GM12878 (cell line): Measurements from ENCODE around the gene FOS. TPM values are rescaled to one million over a fixed set of nuclear protein-coding genes. Genes with fewer than 3 reads are reported as not detected.

Source experiments
- ATAC-seq: fragments of 200-7000 bp; cut with Tn5 transposase; 3 replicates; pipeline ENCODE4 v1.9.1; 2020; ENCODE audit warnings: mild to moderate bottlenecking, moderate library complexity
- BruUV-seq: library from RNA; stranded (reverse); fragments of 400-500 nt; replicated peaks from 2 replicates; lab custom pipeline; 2021; lab: Mats Ljungman, UMichigan
- CTCF ChIA-PET: fragments of 300-600 bp; sonication (Branson Sonifier 250); formaldehyde crosslinking; extraction: SDS; loops from one replicate; lab custom pipeline; 2021; ENCODE audit warnings: inconsistent platforms; lab: Yijun Ruan, JAX
- POLR2A ChIA-PET: fragments of 350-600 bp; formaldehyde crosslinking; extraction: SDS; loops from one replicate; lab custom pipeline; 2021; ENCODE audit warnings: inconsistent platforms; lab: Charles Lee
- RAD21 ChIA-PET: fragments of 300-600 bp; sonication (Branson Sonifier 250); formaldehyde crosslinking; loops from one replicate; lab custom pipeline; 2023; ENCODE audit warnings: antibody characterized with exemption; ENCODE audit not compliant: unreplicated experiment; lab: Charles Lee
- SMC1A ChIA-PET: fragments of 300-600 bp; sonication (Branson Sonifier 250); formaldehyde crosslinking; loops from one replicate; lab custom pipeline; 2023; ENCODE audit not compliant: unreplicated experiment, uncharacterized antibody; lab: Charles Lee
- DNase-seq: peaks from one replicate; pipeline ENCODE4 v3.0.0-alpha.2; 2011; ENCODE audit warnings: low read depth, low spot score
- FAIRE-seq: peaks from 3 replicates; lab custom pipeline; 2011; peaks lifted over from hg19 to GRCh38; lab: Jason Lieb, UNC
- H2AFZ ChIP-seq: 2 replicates; pipeline ENCODE4 v1.6.0; 2011; ENCODE audit warnings: low read depth, low read length, control low read depth; ENCODE audit not compliant: control insufficient read depth
- H3K27ac ChIP-seq: 2 replicates; pipeline ENCODE4 v1.5.1; 2011; ENCODE audit warnings: control low read depth; ENCODE audit not compliant: control insufficient read depth, insufficient read depth
- H3K27me3 ChIP-seq, 2 experiments: replicated peaks in 1 of 2; 2 replicates each; pipeline versions ENCODE4 v1.6.0 to v1.6.1; 2011; ENCODE audit warnings: low read length in 1 of 2; ENCODE audit not compliant: control insufficient read depth in 2 of 2, insufficient read depth in 2 of 2
- H3K36me3 ChIP-seq, 2 experiments: 2 replicates each; pipeline ENCODE4 v1.5.1; 2011; ENCODE audit warnings: low read length in 1 of 2; ENCODE audit not compliant: control insufficient read depth in 2 of 2, insufficient read depth in 2 of 2
- H3K4me1 ChIP-seq: 2 replicates; pipeline ENCODE4 v1.6.1; 2011; ENCODE audit warnings: mild to moderate bottlenecking, low read length, moderate library complexity, mixed read lengths; ENCODE audit not compliant: control insufficient read depth, insufficient read depth
- H3K4me2 ChIP-seq: 2 replicates; pipeline ENCODE4 v1.6.0; 2011; ENCODE audit warnings: control low read depth; ENCODE audit not compliant: control insufficient read depth, insufficient read depth
- H3K4me3 ChIP-seq: fragments of 200-600 bp; sonication (generic); 2 replicates; pipeline ENCODE4 v1.5.1; 2016
- H3K79me2 ChIP-seq: 2 replicates; pipeline ENCODE4 v1.6.0; 2011; ENCODE audit warnings: low read length; ENCODE audit not compliant: control insufficient read depth, insufficient read depth
- H3K9ac ChIP-seq: 2 replicates; pipeline ENCODE4 v1.8.0; 2011; ENCODE audit warnings: low read length, control low read depth, mixed read lengths; ENCODE audit not compliant: control insufficient read depth, insufficient read depth
- H3K9me3 ChIP-seq: replicated peaks from 3 replicates; pipeline ENCODE4 v1.5.1; 2011; ENCODE audit warnings: mild to moderate bottlenecking, low read length; ENCODE audit not compliant: control insufficient read depth, insufficient read depth
- H4K20me1 ChIP-seq: 2 replicates; pipeline ENCODE4 v1.6.0; 2011; ENCODE audit not compliant: control insufficient read depth, insufficient read depth
- BCL3 ChIP-seq: IDR thresholded peaks from 2 replicates; pipeline ENCODE4 v1.6.1; 2011; ENCODE audit warnings: borderline replicate concordance, low read depth, mild to moderate bottlenecking, moderate library complexity, low read length; ENCODE audit not compliant: insufficient read depth, poor library complexity, severe bottlenecking
- BRCA1 ChIP-seq: IDR thresholded peaks from 2 replicates; pipeline ENCODE4 v1.6.1; 2011; ENCODE audit warnings: low read depth, low read length, improper control_type of control experiment
- HDGF ChIP-seq: fragments of 450-650 bp; IDR thresholded peaks from 2 replicates; pipeline ENCODE4 v1.6.1; 2016; ENCODE audit warnings: antibody characterized with exemption
- KAT2A ChIP-seq: conservative IDR thresholded peaks from 2 replicates; pipeline ENCODE4 v1.6.1; 2011; ENCODE audit warnings: low read depth, low read length; ENCODE audit not compliant: control insufficient read depth
- MTA3 ChIP-seq: IDR thresholded peaks from 2 replicates; pipeline ENCODE4 v1.6.1; 2012; ENCODE audit warnings: low read length, inconsistent platforms, borderline replicate concordance
- MXI1 ChIP-seq: fragments of 150-350 bp; IDR thresholded peaks from 2 replicates; pipeline ENCODE4 v1.6.1; 2011; ENCODE audit warnings: low read depth, mild to moderate bottlenecking, inconsistent platforms, low read length, improper control_type of control experiment
- MYB ChIP-seq: fragments of 150-350 bp; IDR thresholded peaks from 2 replicates; pipeline ENCODE4 v1.6.1; 2014; ENCODE audit warnings: mild to moderate bottlenecking, low read depth, low read length, borderline replicate concordance
- NFXL1 ChIP-seq: fragments of 450-650 bp; IDR thresholded peaks from 2 replicates; pipeline ENCODE4 v1.6.1; 2017; ENCODE audit warnings: antibody characterized with exemption, mild to moderate bottlenecking, borderline replicate concordance
- SRF ChIP-seq, 2 experiments: IDR thresholded peaks; 2 replicates each; pipeline ENCODE4 v1.6.1; 2011; ENCODE audit warnings: low read depth in 2 of 2, low read length in 2 of 2, mild to moderate bottlenecking in 1 of 2, moderate library complexity in 1 of 2
- WRNIP1 ChIP-seq: IDR thresholded peaks from 2 replicates; pipeline ENCODE4 v1.6.1; 2011; ENCODE audit warnings: low read depth, low read length, improper control_type of control experiment, borderline replicate concordance
- ZBTB40 ChIP-seq: fragments of 450-650 bp; IDR thresholded peaks from 2 replicates; pipeline ENCODE4 v1.6.1; 2016; ENCODE audit warnings: mild to moderate bottlenecking, moderate library complexity, borderline replicate concordance
- WGBS: methylation state at CpG from one replicate; pipeline ENCODE4 v1.1.6; 2016; ENCODE audit warnings: low lambda C conversion rate; ENCODE audit not compliant: insufficient replicate concordance, insufficient coverage; ENCODE audit errors: missing lambda C conversion rate; 5-methylcytosine and 5-hydroxymethylcytosine counted together
- in situ Hi-C: fragments of 300-500 bp; cut with MboI; formaldehyde crosslinking; loops from 9 replicates; pipeline ENCODE4 v1.14.3; 2018; ENCODE audit warnings: mixed read lengths
- intact Hi-C: fragments of 100-400 bp; cut with micrococcal nuclease; formaldehyde crosslinking; loops from one replicate; pipeline ENCODE4 v1.14.2; 2022; ENCODE audit not compliant: unreplicated experiment
- polyA plus RNA-seq, 11 experiments: library from polyadenylated mRNA; depleted of rRNA in 4 of 11; unstranded in 6 of 11; stranded (reverse) in 5 of 11; fragments of >200 nt; fragmentation: Nextera tagmentation in 4 of 11; fragmentation: Illumina TruSeq in 1 of 11; extraction: Ambion mirVana in 4 of 11; extraction: Trizol in 1 of 11; gene quantifications; 1 replicate in 1 of 11; 2 replicates in 10 of 11; pipeline versions ENCODE4 v1.2.1 to v1.2.3, GENCODE V29; 2011 to 2016; ENCODE audit warnings: inconsistent platforms in 2 of 11, missing spikeins in 2 of 11, low read depth in 1 of 11
- total RNA-seq, 4 experiments: library from RNA; depleted of rRNA in 3 of 4; stranded (reverse); fragments of >200 nt in 3 of 4; fragmentation: Illumina TruSeq in 1 of 4; extraction: Trizol in 1 of 4; gene quantifications; 2 replicates each; pipeline versions ENCODE4 v1.2.1 to v1.2.3, GENCODE V29; 2013 to 2021

FOS gene
- total and polyA plus RNA-seq, 10 of the 15 experiments (the other 5 are each of a cell fraction or from before 2014, with no cell fraction given), result 0.02 to 0.95 (median 0.38) TPM

- TF ChIP-seq BCL3, result no peak
Observed at GRCh38 chr14:75267141-75267721, 11.4 kb upstream of the FOS start (continued).

GRCh38 chr14:75268633-75269550 lies 9.7 kb upstream of the FOS start:
- no peak overlapping the region for H3K4me2 ChIP-seq
- ChIA-PET RAD21 (interaction anchor here (1.2 kb wide), 1 partner anchor 18 kb away, joined by 3 read pairs; no protein-coding TSS in a partner anchor), POLR2A (interaction anchor here (0.6 to 1.2 kb wide), 2 partner anchors 10 to 25 kb away, joined by 3 to 7 read pairs; no protein-coding TSS in a partner anchor), CTCF (interaction anchor here (0.6 to 1.6 kb wide), 3 partner anchors 10 to 413 kb away, joined by 3 to 6 read pairs (median 3); no protein-coding TSS in a partner anchor), SMC1A (interaction anchor here (0.8 to 1.5 kb wide), 3 partner anchors 9 to 138 kb away, joined by 3 read pairs; no protein-coding TSS in a partner anchor)
- H3K9me3 ChIP-seq, result no peaks in the 10 kb centered on the region
- WGBS, result 39% methylated on average over 7 of the region's 7 CpGs
- peaks cover 5 to 9% of the 10 kb centered on the region in 2 experiments; a peak in 3 of 4 replicates for H3K27me3 ChIP-seq
- DNase-seq (no peak), FAIRE-seq (no peak), ATAC-seq (no peak)
- intact Hi-C loops (no loop called here), in situ Hi-C loops (loop anchor here (25.0 kb wide), 1 partner anchor 1507 kb away; a partner anchor contains a TSS)
- BruUV-seq, result no TSS peak
- H4K20me1 ChIP-seq, result no peaks in the 10 kb centered on the region
- no peak overlapping the region for H3K4me3 ChIP-seq
- no peak overlapping the region for H3K27ac ChIP-seq
- H3K9ac ChIP-seq, result no peak overlapping the region
- no peak overlapping the region for H2AFZ ChIP-seq
- H3K79me2 ChIP-seq, result no peaks in the 10 kb centered on the region
- no peaks in the 10 kb centered on the region for H3K4me1 ChIP-seq
- H3K36me3 ChIP-seq, result no peaks in the 10 kb centered on the region
- TF ChIP-seq HDGF (no peak), KAT2A (no peak), ZBTB40 (no peak), WRNIP1 (no peak), SRF (IDR thresholded peaks at IDR 0.05; ENCODE audit: low read depth in 2 of 2, low read length in 2 of 2) (no peak), NFXL1 (no peak), MYB (no peak), MXI1 (no peak), MTA3 (no peak), BRCA1 (no peak)
